Measurements from ENCODE around the gene SPATA1. TPM values are rescaled to one million over a fixed set of nuclear protein-coding genes. Genes with fewer than 3 reads are reported as not detected.
A peak's percentile ranks its signal among the peaks of the same experiment; 100 is the strongest.

SPATA1 gene
- total and polyA plus RNA-seq, 2 donors from 2014 or later = 0.62 to 2.5 TPM

GRCh38 chr1:84606977-84607376, 100.8 kb downstream of the SPATA1 start:
- no peaks in the 10 kb centered on the region for H3K36me3 ChIP-seq (ENCODE audit: control insufficient read depth in 2 of 3, insufficient read depth in 3 of 3, low read length in 3 of 3)
- TF ChIP-seq, protein P1, sequence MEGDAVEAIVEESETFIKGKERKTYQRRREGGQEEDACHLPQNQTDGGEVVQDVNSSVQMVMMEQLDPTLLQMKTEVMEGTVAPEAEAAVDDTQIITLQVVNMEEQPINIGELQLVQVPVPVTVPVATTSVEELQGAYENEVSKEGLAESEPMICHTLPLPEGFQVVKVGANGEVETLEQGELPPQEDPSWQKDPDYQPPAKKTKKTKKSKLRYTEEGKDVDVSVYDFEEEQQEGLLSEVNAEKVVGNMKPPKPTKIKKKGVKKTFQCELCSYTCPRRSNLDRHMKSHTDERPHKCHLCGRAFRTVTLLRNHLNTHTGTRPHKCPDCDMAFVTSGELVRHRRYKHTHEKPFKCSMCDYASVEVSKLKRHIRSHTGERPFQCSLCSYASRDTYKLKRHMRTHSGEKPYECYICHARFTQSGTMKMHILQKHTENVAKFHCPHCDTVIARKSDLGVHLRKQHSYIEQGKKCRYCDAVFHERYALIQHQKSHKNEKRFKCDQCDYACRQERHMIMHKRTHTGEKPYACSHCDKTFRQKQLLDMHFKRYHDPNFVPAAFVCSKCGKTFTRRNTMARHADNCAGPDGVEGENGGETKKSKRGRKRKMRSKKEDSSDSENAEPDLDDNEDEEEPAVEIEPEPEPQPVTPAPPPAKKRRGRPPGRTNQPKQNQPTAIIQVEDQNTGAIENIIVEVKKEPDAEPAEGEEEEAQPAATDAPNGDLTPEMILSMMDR (IDR thresholded peaks at IDR 0.05; ENCODE audit: borderline replicate concordance, extremely low read depth, insufficient read depth) = no peak
- H3K27ac ChIP-seq (ENCODE audit: low read depth in 2 of 2, low read length in 2 of 2) = no peak overlapping the region
- intact Hi-C loops (cut with DNase I) = no loop called here
- H3K4me3 ChIP-seq (ENCODE audit: low read length in 3 of 3) = no peak overlapping the region
- FAIRE-seq (no peak), DNase-seq (no peak)
- H3K27me3 ChIP-seq (ENCODE audit: control insufficient read depth, insufficient read depth, low read length) = no peaks in the 10 kb centered on the region
- H3K9ac ChIP-seq (ENCODE audit: low read length in 3 of 3) = no peak overlapping the region
- no peaks in the 10 kb centered on the region for H3K4me1 ChIP-seq (ENCODE audit: control insufficient read depth in 2 of 3, insufficient read depth in 2 of 3, low read depth in 1 of 3, low read length in 3 of 3)
- peaks cover 0 to 14% (median 6%) of the 10 kb centered on the region in 3 donors for H3K9me3 ChIP-seq (ENCODE audit: control insufficient read depth in 2 of 3, insufficient read depth in 1 of 3, low read length in 3 of 3)

GRCh38 chr1:84611091-84611490, 104.9 kb downstream of the SPATA1 start:
- intact Hi-C loops (cut with DNase I) = no loop called here
- DNase-seq = no peak
- Histone ChIP-seq H3K9ac (ENCODE audit: low read length in 3 of 3) (no peak overlapping the region), H3K27ac (ENCODE audit: low read depth in 2 of 2, low read length in 2 of 2) (no peak overlapping the region), H3K4me3 (ENCODE audit: low read length in 3 of 3) (no peak overlapping the region), H3K4me1 (ENCODE audit: control insufficient read depth in 2 of 3, insufficient read depth in 2 of 3, low read depth in 1 of 3, low read length in 3 of 3) (no peaks in the 10 kb centered on the region), H3K9me3 (ENCODE audit: control insufficient read depth in 2 of 3, insufficient read depth in 1 of 3, low read length in 3 of 3) (peaks cover 0 to 2% (median 0%) of the 10 kb centered on the region in 3 donors), H3K27me3 (ENCODE audit: control insufficient read depth, insufficient read depth, low read length) (no peaks in the 10 kb centered on the region), H3K36me3 (ENCODE audit: control insufficient read depth in 2 of 3, insufficient read depth in 3 of 3, low read length in 3 of 3) (no peaks in the 10 kb centered on the region)
- no peak for FAIRE-seq
- TF ChIP-seq, protein P1 (IDR thresholded peaks at IDR 0.05; ENCODE audit: borderline replicate concordance, extremely low read depth, insufficient read depth) = no peak

- H3K36me3 ChIP-seq (ENCODE audit: control insufficient read depth in 2 of 3, insufficient read depth in 3 of 3, low read length in 3 of 3) = no peaks in the 10 kb centered on the region
- no peaks in the 10 kb centered on the region for H3K9me3 ChIP-seq (ENCODE audit: control insufficient read depth in 2 of 3, insufficient read depth in 1 of 3, low read length in 3 of 3)
- no peaks in the 10 kb centered on the region for H3K4me1 ChIP-seq (ENCODE audit: control insufficient read depth in 2 of 3, insufficient read depth in 2 of 3, low read depth in 1 of 3, low read length in 3 of 3)
- H3K4me3 ChIP-seq (ENCODE audit: low read length in 3 of 3) = no peak overlapping the region
- intact Hi-C loops (cut with DNase I) = no loop called here
- DNase-seq = peak in 1 of 5 donors; percentile 40
- no peaks in the 10 kb centered on the region for H3K27me3 ChIP-seq (ENCODE audit: control insufficient read depth, insufficient read depth, low read length)
- no peak overlapping the region for H3K9ac ChIP-seq (ENCODE audit: low read length in 3 of 3)
- TF ChIP-seq, protein P1 (IDR thresholded peaks at IDR 0.05; ENCODE audit: borderline replicate concordance, extremely low read depth, insufficient read depth) = no peak
- no peak overlapping the region for H3K27ac ChIP-seq (ENCODE audit: low read depth in 2 of 2, low read length in 2 of 2)
- no peak for FAIRE-seq
Observed at GRCh38 chr1:84611796-84612195, 105.6 kb downstream of the SPATA1 start.

DNA sequence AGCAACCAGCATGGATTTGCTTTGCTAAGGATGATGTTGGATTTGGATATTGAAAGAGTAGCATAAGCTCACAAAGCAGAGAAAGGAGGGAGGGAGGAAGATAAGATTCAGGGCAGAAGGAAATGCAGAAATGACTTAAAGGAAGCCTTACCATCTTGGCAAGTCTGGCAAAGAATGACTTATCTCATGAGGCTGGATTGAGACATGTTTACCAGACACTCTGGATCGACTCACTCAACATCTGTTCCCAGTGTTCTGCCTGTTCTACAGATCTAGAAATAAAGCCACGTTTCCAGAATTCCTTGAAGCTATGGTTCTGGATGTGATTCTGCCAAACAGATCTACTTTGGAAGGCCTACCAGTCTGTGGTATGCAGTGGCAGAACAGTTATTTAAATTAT, 106.8 kb downstream of the SPATA1 start:
- H3K9me3 ChIP-seq (ENCODE audit: control insufficient read depth in 2 of 3, insufficient read depth in 1 of 3, low read length in 3 of 3) = no peaks in the 10 kb centered on the region

More for the DNA sequence above, 106.8 kb downstream of the SPATA1 start:
- no peak for FAIRE-seq
- intact Hi-C loops (cut with DNase I) = no loop called here
- no peak for DNase-seq
- Histone ChIP-seq H3K36me3 (ENCODE audit: control insufficient read depth in 2 of 3, insufficient read depth in 3 of 3, low read length in 3 of 3) (no peaks in the 10 kb centered on the region), H3K9ac (ENCODE audit: low read length in 3 of 3) (no peak overlapping the region), H3K27me3 (ENCODE audit: control insufficient read depth, insufficient read depth, low read length) (no peaks in the 10 kb centered on the region), H3K4me3 (ENCODE audit: low read length in 3 of 3) (no peak overlapping the region), H3K4me1 (ENCODE audit: control insufficient read depth in 2 of 3, insufficient read depth in 2 of 3, low read depth in 1 of 3, low read length in 3 of 3) (no peaks in the 10 kb centered on the region), H3K27ac (ENCODE audit: low read depth in 2 of 2, low read length in 2 of 2) (no peak overlapping the region)
- TF ChIP-seq, protein P1 (IDR thresholded peaks at IDR 0.05; ENCODE audit: borderline replicate concordance, extremely low read depth, insufficient read depth) = no peak

All from kidney (tissue), 14 donors.